A673 (cell line): ENCODE results near the gene GLB1L2.

Experiments used
- CTCF ChIP-seq: fragments of 300-800, 200-600 bp; sonication (generic); conservative IDR thresholded peaks from 2 replicates; pipeline ENCODE4 v1.5.1; 2017; ENCODE audit warnings: low read depth, mild to moderate bottlenecking, antibody characterized with exemption, low read length, moderate library complexity, mixed read lengths
- EZH2 ChIP-seq: fragments of 200-600 bp; sonication (generic); IDR thresholded peaks from 2 replicates; pipeline ENCODE4 v1.6.1; 2017; ENCODE audit warnings: borderline replicate concordance, low read depth, mild to moderate bottlenecking, mixed read lengths, antibody characterized with exemption, low read length; ENCODE audit not compliant: poor library complexity, severe bottlenecking

GRCh38 chr11:134291196-134291595 is 40.6 kb upstream of the GLB1L2 start:
- TF ChIP-seq CTCF, result no peak
- no peak for TF ChIP-seq EZH2
